ENCODE data around the gene COMMD9. TPM values are rescaled to one million over a fixed set of nuclear protein-coding genes. Genes with fewer than 3 reads are reported as not detected.

Gene COMMD9
- total RNA-seq, 6 donors from 2014 or later = 23.1 to 84.3 (median 49.9) TPM

DNA sequence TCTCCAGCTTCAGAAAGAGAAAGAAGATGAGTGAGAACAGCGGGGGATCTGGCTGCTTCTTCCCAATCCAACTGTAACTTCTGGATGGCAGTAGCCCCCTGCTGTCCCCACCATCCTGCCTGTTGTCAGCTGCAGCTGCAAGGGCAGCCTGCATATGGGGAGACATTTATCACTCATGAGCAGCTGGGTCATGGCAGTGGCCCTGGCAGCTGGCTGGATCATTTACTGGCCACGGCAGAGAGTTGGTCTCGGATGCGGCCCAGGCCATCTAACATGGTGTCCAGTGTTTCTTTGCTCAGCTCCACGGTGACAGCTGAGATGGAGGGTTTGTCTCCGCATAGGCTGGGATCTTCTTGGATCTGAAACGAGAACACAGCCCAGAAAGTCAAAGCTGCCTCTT lies 14.8 kb downstream of the COMMD9 start:
- no peaks in the 10 kb centered on the region for H3K27me3 ChIP-seq
- H3K36me3 ChIP-seq = peaks cover 13 to 61% (median 55%) of the 10 kb centered on the region in 4 donors
- TF ChIP-seq EP300 (IDR thresholded peaks at IDR 0.05) (no peak), POLR2A (IDR thresholded peaks at IDR 0.05) (no peak), POLR2AphosphoS5 (IDR thresholded peaks at IDR 0.05) (no peak)
- TF ChIP-seq, protein P1, sequence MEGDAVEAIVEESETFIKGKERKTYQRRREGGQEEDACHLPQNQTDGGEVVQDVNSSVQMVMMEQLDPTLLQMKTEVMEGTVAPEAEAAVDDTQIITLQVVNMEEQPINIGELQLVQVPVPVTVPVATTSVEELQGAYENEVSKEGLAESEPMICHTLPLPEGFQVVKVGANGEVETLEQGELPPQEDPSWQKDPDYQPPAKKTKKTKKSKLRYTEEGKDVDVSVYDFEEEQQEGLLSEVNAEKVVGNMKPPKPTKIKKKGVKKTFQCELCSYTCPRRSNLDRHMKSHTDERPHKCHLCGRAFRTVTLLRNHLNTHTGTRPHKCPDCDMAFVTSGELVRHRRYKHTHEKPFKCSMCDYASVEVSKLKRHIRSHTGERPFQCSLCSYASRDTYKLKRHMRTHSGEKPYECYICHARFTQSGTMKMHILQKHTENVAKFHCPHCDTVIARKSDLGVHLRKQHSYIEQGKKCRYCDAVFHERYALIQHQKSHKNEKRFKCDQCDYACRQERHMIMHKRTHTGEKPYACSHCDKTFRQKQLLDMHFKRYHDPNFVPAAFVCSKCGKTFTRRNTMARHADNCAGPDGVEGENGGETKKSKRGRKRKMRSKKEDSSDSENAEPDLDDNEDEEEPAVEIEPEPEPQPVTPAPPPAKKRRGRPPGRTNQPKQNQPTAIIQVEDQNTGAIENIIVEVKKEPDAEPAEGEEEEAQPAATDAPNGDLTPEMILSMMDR (IDR thresholded peaks at IDR 0.05) = no peak
- H3K4me3 ChIP-seq = no peak overlapping the region
- WGBS, 2 donors = 94% methylated on average over 7 of the region's 7 CpGs
- peaks cover 0 to 5% (median 4%) of the 10 kb centered on the region in 4 donors for H3K9me3 ChIP-seq
- no peak for DNase-seq
- ATAC-seq (ENCODE audit: low FRiP score in 2 of 2) = no peak
- H3K4me1 ChIP-seq = no peaks in the 10 kb centered on the region
- no peak overlapping the region for H3K27ac ChIP-seq

DNA sequence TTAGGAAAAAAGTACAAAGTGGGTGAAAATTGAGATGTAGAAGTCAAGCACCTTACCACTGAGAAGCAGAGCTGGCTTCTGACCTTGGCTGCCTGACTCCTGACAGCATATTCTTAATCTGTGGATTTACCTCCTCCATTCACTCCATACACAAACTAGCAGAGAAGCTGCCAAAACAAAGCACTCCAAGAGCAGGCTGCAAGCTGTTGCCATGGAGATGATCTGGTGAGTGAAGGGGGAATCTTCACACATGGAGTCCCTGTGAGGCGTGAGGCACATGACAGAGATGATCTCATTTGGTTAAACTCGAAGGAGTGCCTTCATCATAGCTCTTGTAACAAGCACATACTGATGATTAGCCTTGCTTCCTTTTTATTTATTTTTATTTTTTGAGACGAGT lies 16.1 kb downstream of the COMMD9 start:
- peak overlapping the region in 1 of 4 donors; percentile 66 for H3K27ac ChIP-seq
- DNase-seq (no peak), ATAC-seq (ENCODE audit: low FRiP score in 2 of 2) (no peak)
- H3K9me3 ChIP-seq = peaks cover 0 to 5% (median 4%) of the 10 kb centered on the region in 4 donors
- no peaks in the 10 kb centered on the region for H3K4me1 ChIP-seq
- peaks cover 11 to 49% (median 45%) of the 10 kb centered on the region in 4 donors for H3K36me3 ChIP-seq
- H3K27me3 ChIP-seq = no peaks in the 10 kb centered on the region
- 89 to 91% methylated on average over 3 of the region's 3 CpGs for WGBS, 2 donors
- TF ChIP-seq POLR2AphosphoS5 (IDR thresholded peaks at IDR 0.05) = no peak
- TF ChIP-seq EP300 (IDR thresholded peaks at IDR 0.05) = no peak
- TF ChIP-seq, protein P1 (IDR thresholded peaks at IDR 0.05) = no peak
- TF ChIP-seq POLR2A (IDR thresholded peaks at IDR 0.05) = no peak
- H3K4me3 ChIP-seq = no peak overlapping the region

DNA sequence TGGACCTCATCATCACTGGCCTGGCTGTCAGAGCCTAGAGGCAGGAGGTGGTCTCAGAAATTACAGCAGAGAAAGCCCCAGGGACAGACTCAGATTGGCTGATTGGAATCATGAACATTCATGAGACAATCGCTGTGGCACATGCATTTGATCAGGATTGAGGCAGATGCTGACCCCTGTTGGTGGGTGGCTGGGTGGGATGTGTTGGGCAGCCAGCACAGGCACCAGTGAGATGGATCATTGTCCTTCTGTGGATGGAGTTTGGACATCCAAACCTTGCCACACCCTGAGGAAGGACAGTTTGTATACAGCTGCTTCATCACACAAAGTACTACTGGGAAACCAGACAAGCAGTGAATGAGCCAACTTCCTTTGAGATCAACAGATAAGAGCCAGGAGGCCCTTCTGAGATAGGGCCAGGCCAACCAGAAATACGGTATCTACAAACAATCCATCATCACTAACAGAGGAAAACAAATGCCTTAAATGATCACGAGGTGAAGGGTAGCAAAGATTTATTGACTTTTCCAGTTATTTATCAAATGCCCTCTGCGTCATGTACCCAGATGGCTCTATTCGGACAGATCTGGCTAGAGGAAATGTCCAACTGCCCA lies 17.3 kb downstream of the COMMD9 start:
- Histone ChIP-seq H3K4me1 (no peaks in the 10 kb centered on the region), H3K36me3 (peaks cover 11 to 45% (median 44%) of the 10 kb centered on the region in 4 donors), H3K27me3 (no peaks in the 10 kb centered on the region), H3K27ac (peak overlapping the region; percentile 30 to 70 (median 60)), H3K9me3 (peaks cover 0 to 5% (median 4%) of the 10 kb centered on the region in 4 donors), H3K4me3 (no peak overlapping the region)
- peak; percentile 58 to 76 for TF ChIP-seq POLR2AphosphoS5 (IDR thresholded peaks at IDR 0.05)
- TF ChIP-seq, protein P1 (IDR thresholded peaks at IDR 0.05) = peak in 4 of 6 experiments; percentile 22 to 33 (median 32)
- peak in 3 of 4 donors; percentile 50 to 94 (median 91) for TF ChIP-seq EP300 (IDR thresholded peaks at IDR 0.05)
- TF ChIP-seq POLR2A (IDR thresholded peaks at IDR 0.05) = no peak
- DNase-seq (no peak), ATAC-seq (ENCODE audit: low FRiP score in 2 of 2) (no peak)
- WGBS, 2 donors = 38 to 70% methylated on average over 5 of the region's 5 CpGs

DNA sequence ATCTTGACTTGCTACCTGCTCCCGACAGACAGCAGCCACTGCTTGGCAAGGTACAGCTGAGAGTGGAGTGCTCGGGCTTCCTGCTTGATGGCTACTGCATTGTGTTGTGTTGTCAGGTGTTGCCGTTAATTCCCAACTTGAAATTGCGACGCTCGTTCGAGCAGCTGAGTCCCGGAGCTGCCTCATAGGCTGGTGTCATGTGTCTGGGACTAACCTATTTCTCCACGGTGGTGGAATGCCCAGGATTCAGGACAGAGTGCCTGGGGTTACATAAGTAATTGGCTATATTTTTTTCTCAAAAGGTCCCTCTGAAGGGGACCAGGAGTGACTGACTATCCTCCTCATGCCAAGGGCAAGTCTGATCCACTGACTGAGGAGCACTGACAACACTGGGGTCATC lies 18.5 kb downstream of the COMMD9 start:
- ATAC-seq (ENCODE audit: low FRiP score in 2 of 2) (no peak), DNase-seq (no peak)
- H3K9me3 ChIP-seq = peaks cover 0 to 5% (median 4%) of the 10 kb centered on the region in 4 donors
- peak overlapping the region in 1 of 4 donors; percentile 70 for H3K27ac ChIP-seq
- no peak overlapping the region for H3K4me3 ChIP-seq
- peaks cover 0 to 3% (median 0%) of the 10 kb centered on the region in 4 donors for H3K4me1 ChIP-seq
- H3K36me3 ChIP-seq = peaks cover 7 to 37% (median 34%) of the 10 kb centered on the region in 4 donors
- TF ChIP-seq POLR2AphosphoS5 (IDR thresholded peaks at IDR 0.05) (no peak), EP300 (IDR thresholded peaks at IDR 0.05) (no peak), POLR2A (IDR thresholded peaks at IDR 0.05) (no peak)
- TF ChIP-seq, protein P1 (IDR thresholded peaks at IDR 0.05) = no peak
- 87 to 95% methylated on average over 9 of the region's 9 CpGs for WGBS, 2 donors
- H3K27me3 ChIP-seq = no peaks in the 10 kb centered on the region

Measured in upper lobe of left lung (tissue), 6 donors.